ENCODE results near the gene PPFIA1.

- TF ChIP-seq EP300 (IDR thresholded peaks at IDR 0.05; ENCODE audit: low read depth in 2 of 2, low read length in 2 of 2) = no peak
- no peak for TF ChIP-seq EP300 (CRISPR knock-in tag; IDR thresholded peaks at IDR 0.05; ENCODE audit: borderline replicate concordance)
- TF ChIP-seq POLR2AphosphoS5 (IDR thresholded peaks at IDR 0.05; ENCODE audit: low read depth, low read length) = no peak
- TF ChIP-seq CTCF (CRISPR knock-in tag; IDR thresholded peaks at IDR 0.05) = no peak
- TF ChIP-seq UBTF (CRISPR knock-in tag; IDR thresholded peaks at IDR 0.05) = no peak
- TF ChIP-seq RBM22 (optimal IDR thresholded peaks at IDR 0.05; ENCODE audit: low read length) = no peak
- TF ChIP-seq EHMT2 (IDR thresholded peaks at IDR 0.05; ENCODE audit: borderline replicate concordance, low read depth, low read length) = no peak
- TF ChIP-seq YY1 (IDR thresholded peaks at IDR 0.05; ENCODE audit: insufficient read depth, insufficient replicate concordance, low read depth, low read length) = no peak
- TF ChIP-seq KLF15 (CRISPR knock-in tag; IDR thresholded peaks at IDR 0.05; ENCODE audit: borderline replicate concordance) = no peak
These were observed 161.6 kb downstream of the PPFIA1 start for GRCh38 chr11:70432065-70432464.

Data from HepG2 (cell line).